Coronary artery (tissue), 2 donors: Measurements from ENCODE around the gene KARS1.
"Not testable (repeated sequence)": the region's sequence is repeated elsewhere in the genome, so short reads cannot be mapped to it uniquely, and the experiment has no call there.

ENCODE experiments used
- DNase-seq: peaks from one replicate; pipeline ENCODE4 v3.0.0-alpha.2; 2017; ENCODE audit warnings: low spot score
- H3K27ac ChIP-seq, 2 donors: fragments of 200-600 bp; sonication (generic); one replicate each; pipeline ENCODE4 v1.5.1; 2016 to 2019
- H3K4me3 ChIP-seq: fragments of 200-600 bp; sonication (generic); 2 replicates; pipeline ENCODE4 v1.5.1; 2016; ENCODE audit warnings: mild to moderate bottlenecking, moderate library complexity
- TF ChIP-seq, protein P1 (sequence below): fragments of 200-600 bp; sonication (generic); IDR thresholded peaks from one replicate; pipeline ENCODE4 v1.5.1; 2019; ENCODE audit warnings: antibody characterized with exemption

KARS1 gene

DNA sequence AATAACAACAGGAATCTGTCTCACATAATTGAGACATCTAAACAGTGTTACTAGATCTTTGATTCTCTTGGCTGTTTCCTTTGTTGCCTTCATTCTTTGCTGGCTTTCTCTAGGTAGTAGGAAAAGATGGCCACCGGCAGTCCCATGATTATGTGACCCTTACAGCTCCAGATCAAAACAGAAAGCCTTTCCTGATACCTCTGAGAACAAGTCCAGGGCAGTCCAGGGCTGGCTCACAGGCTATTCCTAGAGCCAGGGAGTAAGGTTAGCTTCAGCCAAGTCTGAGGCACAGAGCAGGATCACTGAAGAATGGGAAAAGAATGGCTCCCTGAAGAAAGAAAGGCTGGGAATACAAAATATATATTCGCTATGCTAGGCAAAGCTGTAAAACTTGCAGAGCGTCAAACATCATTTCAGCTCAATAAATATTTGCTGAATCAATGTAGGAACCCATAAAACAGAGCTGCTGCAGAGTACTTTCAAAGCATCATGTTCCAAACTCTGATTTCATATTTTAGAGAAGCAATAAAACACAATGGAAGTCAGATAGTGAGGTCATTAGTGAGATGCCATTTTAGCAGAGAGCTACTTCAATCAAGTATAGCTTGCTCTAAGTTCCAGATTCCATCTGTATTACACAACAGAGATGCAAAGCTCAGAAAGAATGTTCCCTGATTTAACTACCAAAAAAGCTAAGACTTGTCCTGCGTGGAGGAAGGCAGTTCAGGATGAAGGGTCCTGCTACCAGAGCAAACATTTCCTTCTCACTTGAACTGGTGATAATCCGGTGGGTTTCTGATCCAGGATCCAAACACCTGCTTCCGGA is 47.8 kb downstream of the KARS1 start:
- no peak for DNase-seq
- H3K27ac ChIP-seq = peak overlapping the region in 1 of 2 donors; percentile 65
- no peak overlapping the region for H3K4me3 ChIP-seq
- TF ChIP-seq, protein P1, sequence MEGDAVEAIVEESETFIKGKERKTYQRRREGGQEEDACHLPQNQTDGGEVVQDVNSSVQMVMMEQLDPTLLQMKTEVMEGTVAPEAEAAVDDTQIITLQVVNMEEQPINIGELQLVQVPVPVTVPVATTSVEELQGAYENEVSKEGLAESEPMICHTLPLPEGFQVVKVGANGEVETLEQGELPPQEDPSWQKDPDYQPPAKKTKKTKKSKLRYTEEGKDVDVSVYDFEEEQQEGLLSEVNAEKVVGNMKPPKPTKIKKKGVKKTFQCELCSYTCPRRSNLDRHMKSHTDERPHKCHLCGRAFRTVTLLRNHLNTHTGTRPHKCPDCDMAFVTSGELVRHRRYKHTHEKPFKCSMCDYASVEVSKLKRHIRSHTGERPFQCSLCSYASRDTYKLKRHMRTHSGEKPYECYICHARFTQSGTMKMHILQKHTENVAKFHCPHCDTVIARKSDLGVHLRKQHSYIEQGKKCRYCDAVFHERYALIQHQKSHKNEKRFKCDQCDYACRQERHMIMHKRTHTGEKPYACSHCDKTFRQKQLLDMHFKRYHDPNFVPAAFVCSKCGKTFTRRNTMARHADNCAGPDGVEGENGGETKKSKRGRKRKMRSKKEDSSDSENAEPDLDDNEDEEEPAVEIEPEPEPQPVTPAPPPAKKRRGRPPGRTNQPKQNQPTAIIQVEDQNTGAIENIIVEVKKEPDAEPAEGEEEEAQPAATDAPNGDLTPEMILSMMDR = no peak

- H3K4me3 ChIP-seq = no peak overlapping the region
- peak overlapping the region; percentile 21 to 26 for H3K27ac ChIP-seq
- DNase-seq = no peak
- TF ChIP-seq, protein P1 = no peak
Measured at GRCh38 chr16:75593825-75594820, 53.3 kb downstream of the KARS1 start.

DNA sequence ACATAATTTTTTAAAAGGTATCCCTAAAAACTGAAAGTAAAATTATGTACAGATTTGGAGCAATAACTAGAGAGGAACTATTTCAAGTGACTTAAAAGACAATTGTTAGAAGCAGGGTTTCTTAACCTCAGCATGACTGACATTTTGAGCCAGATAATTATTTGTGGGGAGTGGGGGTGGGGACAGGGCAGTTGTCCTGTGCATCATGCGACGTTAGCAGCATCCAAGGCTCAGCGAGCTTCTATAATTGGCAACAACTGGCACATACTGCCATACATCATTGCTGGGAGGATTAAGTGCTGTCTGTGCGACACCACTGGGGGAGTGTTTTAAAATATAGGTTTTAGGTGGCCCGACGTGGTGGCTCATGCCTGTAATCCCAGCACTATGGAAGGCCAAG is 54.2 kb downstream of the KARS1 start:
- H3K4me3 ChIP-seq = no peak overlapping the region
- no peak overlapping the region for H3K27ac ChIP-seq
- DNase-seq = no peak
- TF ChIP-seq, protein P1 = no peak

DNA sequence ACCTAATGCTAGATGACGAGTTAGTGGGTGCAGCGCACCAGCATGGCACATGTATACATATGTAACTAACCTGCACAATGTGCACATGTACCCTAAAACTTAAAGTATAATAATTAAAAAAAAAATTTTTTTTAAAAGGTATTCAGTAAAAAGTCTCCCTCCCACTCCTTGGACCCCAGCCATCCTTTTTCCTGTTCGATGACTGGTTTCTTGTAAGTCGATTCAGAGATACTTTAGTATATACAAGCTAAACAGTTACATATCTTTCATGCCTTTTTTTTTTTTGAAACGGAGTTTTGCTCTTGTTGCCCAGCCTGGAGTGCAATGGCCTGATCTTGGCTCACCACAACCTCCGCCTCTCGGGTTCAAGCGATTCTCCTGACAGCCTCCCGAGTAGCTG is 55.5 kb downstream of the KARS1 start:
- H3K27ac ChIP-seq = peak overlapping the region in 1 of 2 donors; percentile 55
- DNase-seq, H3K4me3 ChIP-seq: not testable (repeated sequence)

- Histone ChIP-seq H3K27ac (peak overlapping the region; percentile 77 to 81), H3K4me3 (peak overlapping the region; percentile 11)
- peak; percentile 80 for DNase-seq
- TF ChIP-seq, protein P1 = no peak
Measured at GRCh38 chr16:75590920-75591843, 56.3 kb downstream of the KARS1 start.

DNA sequence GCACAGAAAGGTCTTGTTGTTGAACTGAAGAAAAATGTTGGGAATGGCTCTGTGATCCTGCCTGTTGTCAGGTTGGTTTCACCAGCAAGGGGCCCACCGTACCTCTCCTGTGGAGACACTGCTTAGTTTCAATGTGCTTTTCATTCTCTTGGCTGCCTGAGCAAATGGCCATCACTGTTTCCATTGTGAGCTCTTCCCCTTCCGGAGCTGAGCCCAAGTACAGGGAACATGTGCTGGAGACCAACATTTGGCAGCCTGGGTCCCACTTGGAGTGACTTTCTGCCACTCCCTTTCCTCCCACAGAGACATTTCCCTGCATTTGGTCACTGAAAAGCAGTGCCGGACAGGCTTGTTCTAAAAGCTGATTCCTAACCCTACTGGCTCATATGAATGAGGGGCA is 58.2 kb downstream of the KARS1 start:
- Histone ChIP-seq H3K4me3 (no peak overlapping the region), H3K27ac (peak overlapping the region; percentile 77 to 81)
- TF ChIP-seq, protein P1 = no peak
- no peak for DNase-seq
